ENCODE data around the gene SLC46A1. TPM values are rescaled to one million over a fixed set of nuclear protein-coding genes. Genes with fewer than 3 reads are reported as not detected.
A peak's percentile ranks its signal among the peaks of the same experiment; 100 is the strongest.
"Not testable (repeated sequence)": the region's sequence is repeated elsewhere in the genome, so short reads cannot be mapped to it uniquely, and the experiment has no call there.

Gene SLC46A1
- 1 to 10 TPM in 1 of 2 experiments, under 1 TPM in 1; 0.74 to 1.5 TPM for total RNA-seq

DNA sequence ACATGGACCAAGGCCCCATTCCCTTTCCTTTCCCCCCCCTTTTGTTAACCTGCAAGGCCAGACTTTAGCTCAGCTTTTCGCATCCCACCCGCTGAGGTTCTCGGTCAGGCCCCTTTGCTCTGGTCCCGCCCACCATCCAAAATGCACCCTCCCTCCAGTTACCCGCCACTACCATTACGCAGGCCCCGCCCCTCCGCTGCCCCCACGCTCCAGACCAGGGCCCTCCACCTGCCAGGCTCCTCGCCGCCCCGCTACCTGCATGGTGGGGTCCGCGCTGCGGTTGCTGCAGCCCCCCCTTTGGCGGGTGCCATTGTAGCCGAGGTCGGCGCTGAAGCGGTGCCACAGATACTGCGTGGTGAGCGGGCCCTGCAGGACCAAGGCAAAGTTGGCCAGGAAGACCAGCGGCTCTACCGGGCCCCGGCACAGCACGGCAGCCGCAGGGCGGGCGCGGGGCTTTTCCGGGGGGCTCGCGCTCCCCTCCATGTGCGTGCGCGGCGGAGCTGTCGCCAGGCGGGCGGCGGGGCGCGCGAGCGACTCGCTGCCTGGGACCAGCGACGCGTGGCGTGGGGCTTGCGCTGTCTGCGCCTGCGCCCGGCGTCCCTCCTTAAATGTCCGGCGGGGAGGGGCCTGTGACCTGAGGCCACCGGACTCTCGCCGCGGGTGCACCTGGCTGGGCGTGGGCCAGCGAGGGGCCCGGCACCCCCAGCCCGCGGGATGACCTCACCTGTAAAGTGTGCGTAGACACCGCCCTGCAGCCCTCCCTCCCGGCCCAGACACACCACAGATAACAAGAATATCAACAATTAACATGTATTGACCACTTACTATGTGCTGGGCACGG, at the start of gene SLC46A1:
Gene SLC46A1, minus strand, starts transcription at position 581 of the 841 bp plus-strand sequence. Its CDS starts 98 bp downstream, at position 483.
- Mint-ChIP-seq H3K4me3 (peak within 1 kb of the TSS; percentile 66), H3K27ac (peak within 1 kb of the TSS; percentile 20), H3K36me3 (ENCODE audit: low read depth) (no peaks in the 10 kb centered on the region), H3K27me3 (peaks cover 17% of the 10 kb centered on the region), H3K4me1 (peaks cover 10% of the 10 kb centered on the region), H3K9me3 (no peaks in the 10 kb centered on the region)
- POLR2A ChIA-PET = interaction anchor here (0.6 kb wide), 1 partner anchor 141 kb away, joined by 3 read pairs; no protein-coding TSS in a partner anchor
- DNase-seq = peak; percentile 34
- CTCF ChIA-PET = interaction anchor here (1.4 to 3.2 kb wide), 2 partner anchors 10 to 11 kb away, joined by 5 to 13 read pairs; no protein-coding TSS in a partner anchor

DNA sequence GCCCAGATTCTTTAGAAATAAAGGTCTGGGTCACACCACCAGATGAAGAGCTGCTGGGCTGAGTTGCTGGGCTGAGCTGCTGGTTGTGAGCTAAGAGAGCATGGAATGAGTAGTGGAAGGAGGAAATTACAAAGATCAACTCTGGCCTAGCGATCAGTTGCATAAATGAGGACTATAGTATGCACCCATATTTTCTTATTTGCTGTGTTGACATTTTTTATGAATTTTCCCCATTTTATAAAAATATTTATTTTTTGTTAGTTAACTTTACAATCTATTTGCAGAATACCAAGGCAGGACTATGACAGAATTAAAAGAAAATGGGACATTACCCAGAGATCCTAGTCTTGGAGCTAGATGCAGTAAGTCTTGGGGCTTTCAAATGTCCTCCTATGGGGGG, 43.8 kb upstream of the SLC46A1 start:
- Mint-ChIP-seq H3K27me3 (peaks cover 34% of the 10 kb centered on the region), H3K27ac (no peak overlapping the region), H3K36me3 (ENCODE audit: low read depth) (no peaks in the 10 kb centered on the region), H3K4me3 (no peak overlapping the region), H3K4me1 (no peaks in the 10 kb centered on the region), H3K9me3 (no peaks in the 10 kb centered on the region)
- ChIA-PET CTCF (interaction anchor here (1.0 kb wide), 1 partner anchor 16 kb away, joined by 4 read pairs; no protein-coding TSS in a partner anchor), POLR2A (no interaction called here)
- DNase-seq = no peak

- H3K4me3 Mint-ChIP-seq = no peak overlapping the region
- CTCF ChIA-PET = no interaction called here
These were observed 41.4 kb upstream of the SLC46A1 start for GRCh38 chr17:28447396-28447760.

DNA sequence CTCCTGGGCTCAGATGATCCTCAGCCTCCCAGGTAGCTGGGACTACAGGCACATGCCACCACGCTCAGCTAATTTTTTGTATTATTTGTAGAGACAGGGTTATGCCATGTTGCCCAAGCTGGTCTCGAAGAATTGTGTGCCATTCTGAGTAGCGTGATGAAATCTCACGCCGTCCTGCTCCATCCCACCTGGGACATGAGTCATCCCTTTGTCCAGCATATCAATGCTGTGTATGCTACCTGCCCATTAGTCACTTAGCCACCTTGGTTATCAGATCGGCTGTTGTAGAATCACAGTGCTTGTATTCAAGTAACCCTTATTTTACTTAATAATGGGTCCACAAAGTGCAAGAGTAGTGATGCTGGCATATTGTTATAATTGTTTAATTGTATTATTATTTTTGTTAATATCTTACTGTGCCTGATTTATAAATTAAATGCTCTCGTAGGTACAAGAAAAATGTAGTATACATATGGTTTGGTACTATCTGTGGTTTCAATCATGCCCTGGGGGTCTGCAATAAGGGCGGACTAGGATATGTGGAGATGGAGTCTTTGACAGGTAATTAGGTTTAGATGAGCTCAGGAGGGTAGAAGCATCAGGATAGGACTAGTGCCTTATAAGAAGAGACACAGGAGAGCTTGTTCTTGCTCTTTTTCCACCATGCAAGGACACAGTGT, 40.8 kb upstream of the SLC46A1 start:
- CTCF ChIA-PET = interaction anchor here (1.4 kb wide), 1 partner anchor 11 kb away, joined by 3 read pairs; no protein-coding TSS in a partner anchor
- no peak for DNase-seq
- Mint-ChIP-seq H3K36me3 (ENCODE audit: low read depth) (no peaks in the 10 kb centered on the region), H3K9me3 (no peaks in the 10 kb centered on the region), H3K27me3 (peaks cover 37% of the 10 kb centered on the region), H3K4me1 (no peaks in the 10 kb centered on the region), H3K27ac (no peak overlapping the region), H3K4me3 (no peak overlapping the region)
- POLR2A ChIA-PET = no interaction called here

More at GRCh38 chr17:28447396-28447760, 41.4 kb upstream of the SLC46A1 start:
- no peaks in the 10 kb centered on the region for H3K9me3 Mint-ChIP-seq
- peaks cover 36% of the 10 kb centered on the region for H3K27me3 Mint-ChIP-seq
- POLR2A ChIA-PET = no interaction called here
- no peak overlapping the region for H3K27ac Mint-ChIP-seq
- DNase-seq = no peak
- H3K36me3 Mint-ChIP-seq (ENCODE audit: low read depth) = no peaks in the 10 kb centered on the region
- H3K4me1 Mint-ChIP-seq = no peaks in the 10 kb centered on the region

- ChIA-PET CTCF (no interaction called here), POLR2A (no interaction called here)
- Mint-ChIP-seq H3K9me3 (no peaks in the 10 kb centered on the region), H3K27me3 (peaks cover 16% of the 10 kb centered on the region), H3K36me3 (ENCODE audit: low read depth) (no peaks in the 10 kb centered on the region), H3K4me1 (no peaks in the 10 kb centered on the region), H3K4me3 (no peak overlapping the region), H3K27ac (no peak overlapping the region)
- no peak for DNase-seq
These were observed 38.1 kb upstream of the SLC46A1 start for GRCh38 chr17:28443901-28444638.

GRCh38 chr17:28434326-28434725, 28.3 kb upstream of the SLC46A1 start:
- H3K9me3 Mint-ChIP-seq; H3K27ac Mint-ChIP-seq; H3K4me3 Mint-ChIP-seq; H3K4me1 Mint-ChIP-seq; H3K36me3 Mint-ChIP-seq (ENCODE audit: low read depth); CTCF ChIA-PET; POLR2A ChIA-PET; DNase-seq: not testable (repeated sequence)
- H3K27me3 Mint-ChIP-seq = peaks cover 30% of the 10 kb centered on the region

GRCh38 chr17:28433721-28434120, 27.7 kb upstream of the SLC46A1 start:
- ChIA-PET POLR2A (no interaction called here), CTCF (no interaction called here)
- no peak for DNase-seq
- Mint-ChIP-seq H3K27me3 (peaks cover 30% of the 10 kb centered on the region), H3K4me1 (no peaks in the 10 kb centered on the region), H3K4me3 (no peak overlapping the region), H3K36me3 (ENCODE audit: low read depth) (no peaks in the 10 kb centered on the region), H3K27ac (no peak overlapping the region), H3K9me3 (no peaks in the 10 kb centered on the region)

DNA sequence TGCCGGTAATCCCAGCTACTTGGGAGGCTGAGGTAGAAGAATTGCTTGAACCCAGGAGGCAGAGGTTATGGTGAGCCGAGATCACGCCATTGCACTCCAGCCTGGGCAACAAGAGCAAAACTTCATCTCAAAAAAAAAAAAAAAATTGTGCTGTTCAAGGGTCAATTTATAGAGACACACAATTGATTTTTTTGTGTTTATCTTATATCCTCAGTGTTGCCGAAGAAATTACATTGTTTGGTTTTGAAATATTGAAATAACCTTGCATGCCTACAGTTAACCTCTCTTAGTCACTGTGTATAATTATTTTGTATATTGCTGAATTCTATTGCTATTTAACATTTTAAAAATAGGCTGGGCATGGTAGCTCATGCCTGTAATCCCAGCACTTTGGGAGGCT, 22.0 kb upstream of the SLC46A1 start:
- CTCF ChIA-PET = interaction anchor here (0.6 kb wide), 1 partner anchor 161 kb away, joined by 3 read pairs; no protein-coding TSS in a partner anchor
- POLR2A ChIA-PET, DNase-seq: not testable (repeated sequence)

DNA sequence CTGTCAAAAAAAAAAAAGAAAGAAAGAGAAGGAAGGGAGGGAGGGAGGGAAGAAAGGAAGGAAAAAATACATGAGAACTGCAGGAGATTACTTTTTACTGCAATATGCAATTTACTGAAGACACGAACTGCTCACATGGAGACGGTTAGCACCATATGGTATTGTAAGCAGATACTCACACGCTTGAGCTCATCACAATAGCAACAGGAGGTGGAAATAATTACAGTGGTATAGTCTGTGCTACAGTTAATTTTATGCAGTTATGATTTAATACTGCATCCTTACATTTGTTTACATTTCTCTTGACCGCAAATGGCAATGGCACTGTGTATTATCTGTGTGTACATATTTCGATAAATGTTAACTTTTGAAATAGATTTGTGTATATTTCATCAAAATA, 21.4 kb upstream of the SLC46A1 start:
- CTCF ChIA-PET = interaction anchor here (0.6 kb wide), 1 partner anchor 160 kb away, joined by 3 read pairs; no protein-coding TSS in a partner anchor
- Mint-ChIP-seq H3K36me3 (ENCODE audit: low read depth) (no peaks in the 10 kb centered on the region), H3K9me3 (no peaks in the 10 kb centered on the region), H3K27ac (no peak overlapping the region), H3K4me3 (no peak overlapping the region), H3K4me1 (no peaks in the 10 kb centered on the region), H3K27me3 (peaks cover 15% of the 10 kb centered on the region)
- POLR2A ChIA-PET = no interaction called here
- DNase-seq = no peak

More for the DNA sequence above, 22.0 kb upstream of the SLC46A1 start:
- H3K4me1 Mint-ChIP-seq; H3K4me3 Mint-ChIP-seq; H3K36me3 Mint-ChIP-seq (ENCODE audit: low read depth); H3K9me3 Mint-ChIP-seq; H3K27ac Mint-ChIP-seq: not testable (repeated sequence)
- peaks cover 19% of the 10 kb centered on the region for H3K27me3 Mint-ChIP-seq

GRCh38 chr17:28426081-28426519, 20.1 kb upstream of the SLC46A1 start:
- POLR2A ChIA-PET = no interaction called here
- CTCF ChIA-PET = no interaction called here
- Mint-ChIP-seq H3K27ac (no peak overlapping the region), H3K27me3 (peaks cover 3% of the 10 kb centered on the region), H3K9me3 (no peaks in the 10 kb centered on the region), H3K36me3 (ENCODE audit: low read depth) (no peaks in the 10 kb centered on the region), H3K4me3 (no peak overlapping the region), H3K4me1 (no peaks in the 10 kb centered on the region)
- no peak for DNase-seq

DNA sequence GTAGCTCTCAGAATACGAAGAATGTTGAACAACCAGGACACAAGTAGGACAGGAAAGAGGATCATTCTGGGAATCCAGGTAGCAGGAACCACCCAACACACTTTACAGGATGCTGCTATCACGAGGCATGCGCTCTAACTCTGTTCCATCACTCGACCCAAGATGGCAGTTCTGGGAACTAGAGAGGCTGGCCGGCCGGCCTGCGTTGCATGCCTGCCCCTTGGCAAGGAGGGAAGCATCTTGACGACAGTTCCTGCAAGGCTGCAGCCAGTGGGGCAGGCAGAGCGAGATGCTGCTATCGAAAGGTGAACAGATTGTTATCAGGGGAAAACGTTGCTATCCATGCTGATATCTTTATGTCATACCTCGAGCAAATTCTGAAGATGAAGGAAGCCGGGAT, 19.2 kb upstream of the SLC46A1 start:
- DNase-seq = no peak
- no peaks in the 10 kb centered on the region for H3K9me3 Mint-ChIP-seq
- peaks cover 2% of the 10 kb centered on the region for H3K27me3 Mint-ChIP-seq
- no peaks in the 10 kb centered on the region for H3K36me3 Mint-ChIP-seq (ENCODE audit: low read depth)
- POLR2A ChIA-PET = no interaction called here
- H3K4me1 Mint-ChIP-seq = no peaks in the 10 kb centered on the region
- no peak overlapping the region for H3K27ac Mint-ChIP-seq
- H3K4me3 Mint-ChIP-seq = no peak overlapping the region
- CTCF ChIA-PET = no interaction called here

DNA sequence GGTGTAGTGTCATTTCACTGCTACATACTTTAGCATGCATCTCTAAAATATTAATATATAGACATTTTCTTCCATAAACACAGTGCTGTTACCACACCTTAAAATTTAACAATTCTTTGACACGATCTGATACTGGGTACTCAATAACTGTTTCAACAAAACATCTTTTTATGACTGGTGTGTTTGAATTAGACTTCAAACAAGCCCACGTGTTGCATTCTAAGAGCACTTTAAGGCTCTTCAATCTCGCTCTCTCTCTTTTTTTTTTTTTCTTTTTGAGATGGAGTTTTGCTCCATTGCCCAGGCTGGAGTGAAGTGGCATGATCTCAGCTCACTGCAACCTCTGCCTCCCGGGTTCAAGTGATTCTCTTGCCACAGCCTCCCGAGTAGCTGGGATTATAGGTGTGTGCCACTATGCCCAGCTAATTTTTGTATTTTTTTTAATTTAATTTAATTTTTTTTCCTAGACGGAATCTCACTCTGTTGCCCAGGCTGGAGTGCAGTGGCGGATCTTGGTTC, 15.8 kb upstream of the SLC46A1 start:
- Mint-ChIP-seq H3K4me1 (no peaks in the 10 kb centered on the region), H3K36me3 (ENCODE audit: low read depth) (no peaks in the 10 kb centered on the region), H3K27me3 (peaks cover 2% of the 10 kb centered on the region), H3K4me3 (no peak overlapping the region), H3K27ac (no peak overlapping the region), H3K9me3 (no peaks in the 10 kb centered on the region)
- DNase-seq = no peak
- ChIA-PET POLR2A (no interaction called here), CTCF (no interaction called here)

Measured in activated CD4-positive, alpha-beta T cell treated with anti-CD3 and anti-CD28 coated beads, Interleukin-2, amount 10 ng/mL, durations not matched to agents 7 days and 5 days (primary cell).